OCI-LY1 (cell line): ENCODE data around the gene TBX1.

Experiments used
- CTCF ChIP-seq: fragments of 200-600 bp; sonication (generic), shearing (Covaris generic); IDR thresholded peaks from 2 replicates; pipeline ENCODE4 v1.5.1; 2017; ENCODE audit warnings: mild to moderate bottlenecking, antibody characterized with exemption, low read length, moderate library complexity, mixed read lengths
- EZH2 ChIP-seq: fragments of 200-600 bp; sonication (generic), shearing (Covaris generic); IDR thresholded peaks from 2 replicates; pipeline ENCODE4 v1.8.0; 2017; ENCODE audit warnings: borderline replicate concordance, mixed run types, mild to moderate bottlenecking, antibody characterized with exemption, low read length, moderate library complexity, mixed read lengths

GRCh38 chr22:19807914-19808872 lies 47.6 kb downstream of the TBX1 start:
- no peak for TF ChIP-seq EZH2
- no peak for TF ChIP-seq CTCF
